Measurements from ENCODE around the gene BCL11B.

The BCL11B gene

GRCh38 chr14:99268810-99269707 lies 2.9 kb downstream of the BCL11B start:
- H3K4me3 ChIP-seq (IDR thresholded peaks at IDR 0.05; ENCODE audit: insufficient read depth, low read depth, low read length): no peak overlapping the region
- H3K4me2 ChIP-seq: no peak overlapping the region
- H3K27me3 ChIP-seq (ENCODE audit: insufficient read depth, low read depth): no peaks in the 10 kb centered on the region
- H3K27ac ChIP-seq: no peak overlapping the region
- no peak overlapping the region for H2AFZ ChIP-seq (ENCODE audit: low read depth)
- peaks cover 8% of the 10 kb centered on the region for H3K4me1 ChIP-seq (ENCODE audit: low read depth, poor library complexity, severe bottlenecking)
- TF ChIP-seq, protein P1, sequence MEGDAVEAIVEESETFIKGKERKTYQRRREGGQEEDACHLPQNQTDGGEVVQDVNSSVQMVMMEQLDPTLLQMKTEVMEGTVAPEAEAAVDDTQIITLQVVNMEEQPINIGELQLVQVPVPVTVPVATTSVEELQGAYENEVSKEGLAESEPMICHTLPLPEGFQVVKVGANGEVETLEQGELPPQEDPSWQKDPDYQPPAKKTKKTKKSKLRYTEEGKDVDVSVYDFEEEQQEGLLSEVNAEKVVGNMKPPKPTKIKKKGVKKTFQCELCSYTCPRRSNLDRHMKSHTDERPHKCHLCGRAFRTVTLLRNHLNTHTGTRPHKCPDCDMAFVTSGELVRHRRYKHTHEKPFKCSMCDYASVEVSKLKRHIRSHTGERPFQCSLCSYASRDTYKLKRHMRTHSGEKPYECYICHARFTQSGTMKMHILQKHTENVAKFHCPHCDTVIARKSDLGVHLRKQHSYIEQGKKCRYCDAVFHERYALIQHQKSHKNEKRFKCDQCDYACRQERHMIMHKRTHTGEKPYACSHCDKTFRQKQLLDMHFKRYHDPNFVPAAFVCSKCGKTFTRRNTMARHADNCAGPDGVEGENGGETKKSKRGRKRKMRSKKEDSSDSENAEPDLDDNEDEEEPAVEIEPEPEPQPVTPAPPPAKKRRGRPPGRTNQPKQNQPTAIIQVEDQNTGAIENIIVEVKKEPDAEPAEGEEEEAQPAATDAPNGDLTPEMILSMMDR (conservative IDR thresholded peaks at IDR 0.05; ENCODE audit: low read depth, low read length): no peak
- H4K20me1 ChIP-seq (ENCODE audit: insufficient read depth): no peaks in the 10 kb centered on the region
- H3K79me2 ChIP-seq (ENCODE audit: insufficient read depth, low read depth): peaks cover 31% of the 10 kb centered on the region
- H3K36me3 ChIP-seq (ENCODE audit: insufficient read depth): no peaks in the 10 kb centered on the region
- H3K9ac ChIP-seq: no peak overlapping the region

- H3K9ac ChIP-seq: no peak overlapping the region
- H3K4me2 ChIP-seq: no peak overlapping the region
- no peak overlapping the region for H3K27ac ChIP-seq
- peaks cover 8% of the 10 kb centered on the region for H3K4me1 ChIP-seq (ENCODE audit: low read depth, poor library complexity, severe bottlenecking)
- H3K4me3 ChIP-seq (IDR thresholded peaks at IDR 0.05; ENCODE audit: insufficient read depth, low read depth, low read length): no peak overlapping the region
- H3K36me3 ChIP-seq (ENCODE audit: insufficient read depth): no peaks in the 10 kb centered on the region
- H2AFZ ChIP-seq (ENCODE audit: low read depth): no peak overlapping the region
- no peaks in the 10 kb centered on the region for H3K27me3 ChIP-seq (ENCODE audit: insufficient read depth, low read depth)
- H3K79me2 ChIP-seq (ENCODE audit: insufficient read depth, low read depth): peaks cover 37% of the 10 kb centered on the region
- no peaks in the 10 kb centered on the region for H4K20me1 ChIP-seq (ENCODE audit: insufficient read depth)
- TF ChIP-seq, protein P1 (conservative IDR thresholded peaks at IDR 0.05; ENCODE audit: low read depth, low read length): no peak
Measured at GRCh38 chr14:99267837-99268781, 3.9 kb downstream of the BCL11B start.

GRCh38 chr14:99267381-99267780 lies 4.6 kb downstream of the BCL11B start:
- no peak overlapping the region for H3K4me3 ChIP-seq (IDR thresholded peaks at IDR 0.05; ENCODE audit: insufficient read depth, low read depth, low read length)
- H3K4me2 ChIP-seq: no peak overlapping the region
- H3K27ac ChIP-seq: no peak overlapping the region

More at GRCh38 chr14:99267381-99267780, 4.6 kb downstream of the BCL11B start:
- H4K20me1 ChIP-seq (ENCODE audit: insufficient read depth): no peaks in the 10 kb centered on the region
- TF ChIP-seq, protein P1 (conservative IDR thresholded peaks at IDR 0.05; ENCODE audit: low read depth, low read length): no peak
- no peaks in the 10 kb centered on the region for H3K36me3 ChIP-seq (ENCODE audit: insufficient read depth)
- H3K27me3 ChIP-seq (ENCODE audit: insufficient read depth, low read depth): no peaks in the 10 kb centered on the region
- no peak overlapping the region for H2AFZ ChIP-seq (ENCODE audit: low read depth)
- no peak overlapping the region for H3K9ac ChIP-seq
- peaks cover 43% of the 10 kb centered on the region for H3K79me2 ChIP-seq (ENCODE audit: insufficient read depth, low read depth)
- peaks cover 8% of the 10 kb centered on the region for H3K4me1 ChIP-seq (ENCODE audit: low read depth, poor library complexity, severe bottlenecking)

Measured in KMS-11 (cell line).